Measurements from ENCODE around the gene HOXA7. TPM values are rescaled to one million over a fixed set of nuclear protein-coding genes. Genes with fewer than 3 reads are reported as not detected.

HOXA7 gene
- total RNA-seq, 1 experiment from 2014 or later: not detected

DNA sequence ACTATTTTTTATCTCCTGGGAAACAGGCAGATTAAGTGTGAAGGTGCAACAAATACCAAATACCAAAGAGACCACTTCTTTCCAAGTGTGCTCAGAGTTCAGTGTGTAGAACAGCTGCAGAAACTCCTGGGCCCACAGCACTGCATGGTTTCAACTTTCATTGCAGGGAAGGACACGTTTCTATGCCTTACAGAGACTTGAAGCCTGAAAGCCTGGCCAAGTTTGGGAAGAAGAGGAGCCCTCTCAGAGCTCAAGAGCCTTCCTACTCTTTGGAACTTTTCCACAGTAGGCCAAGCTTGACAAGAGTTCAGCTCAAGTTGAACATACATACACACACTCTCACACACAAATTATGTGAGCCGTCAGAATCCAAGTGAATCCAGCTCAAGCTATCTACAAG is 28.4 kb downstream of the HOXA7 start:
- Histone ChIP-seq H4K20me1 (ENCODE audit: insufficient read depth) (no peaks in the 10 kb centered on the region), H3K27ac (no peak overlapping the region), H3K9me3 (ENCODE audit: insufficient read depth, low read depth) (no peaks in the 10 kb centered on the region), H3K9me2 (ENCODE audit: insufficient read depth) (no peaks in the 10 kb centered on the region), H3K27me3 (ENCODE audit: insufficient read depth, low read depth) (no peaks in the 10 kb centered on the region), H3K36me3 (ENCODE audit: low read depth) (no peaks in the 10 kb centered on the region), H3F3A (ENCODE audit: insufficient read depth, low read depth) (0 out of 2 replicates have a peak, but pooled peaks cover 3% of the 10 kb centered on the region), H3K79me2 (ENCODE audit: low read depth) (no peaks in the 10 kb centered on the region), H3K4me3 (no peak overlapping the region), H2AFZ (no peak overlapping the region), H3K4me1 (replicated peaks; ENCODE audit: insufficient read depth) (peaks cover 9% of the 10 kb centered on the region; the same call in 1 of the 2 replicates), H3K4me2 (no peak overlapping the region; the same call in 1 of the 2 replicates)
- peak in 1 of 2 experiments; percentile 53 for DNase-seq
- POLR2A ChIA-PET (ENCODE audit: unreplicated experiment): no interaction called here
- CTCF ChIA-PET: interaction anchor here (0.6 kb wide), 1 partner anchor 446 kb away, joined by 3 read pairs; no protein-coding TSS in a partner anchor
- no TSS peak for BruUV-seq (replicated peaks)
- intact Hi-C loops (cut with micrococcal nuclease; ENCODE audit: unreplicated experiment): no loop called here
- TF ChIP-seq EZH2 (IDR thresholded peaks at IDR 0.05; ENCODE audit: low read depth): no peak
- TF ChIP-seq, protein P1, sequence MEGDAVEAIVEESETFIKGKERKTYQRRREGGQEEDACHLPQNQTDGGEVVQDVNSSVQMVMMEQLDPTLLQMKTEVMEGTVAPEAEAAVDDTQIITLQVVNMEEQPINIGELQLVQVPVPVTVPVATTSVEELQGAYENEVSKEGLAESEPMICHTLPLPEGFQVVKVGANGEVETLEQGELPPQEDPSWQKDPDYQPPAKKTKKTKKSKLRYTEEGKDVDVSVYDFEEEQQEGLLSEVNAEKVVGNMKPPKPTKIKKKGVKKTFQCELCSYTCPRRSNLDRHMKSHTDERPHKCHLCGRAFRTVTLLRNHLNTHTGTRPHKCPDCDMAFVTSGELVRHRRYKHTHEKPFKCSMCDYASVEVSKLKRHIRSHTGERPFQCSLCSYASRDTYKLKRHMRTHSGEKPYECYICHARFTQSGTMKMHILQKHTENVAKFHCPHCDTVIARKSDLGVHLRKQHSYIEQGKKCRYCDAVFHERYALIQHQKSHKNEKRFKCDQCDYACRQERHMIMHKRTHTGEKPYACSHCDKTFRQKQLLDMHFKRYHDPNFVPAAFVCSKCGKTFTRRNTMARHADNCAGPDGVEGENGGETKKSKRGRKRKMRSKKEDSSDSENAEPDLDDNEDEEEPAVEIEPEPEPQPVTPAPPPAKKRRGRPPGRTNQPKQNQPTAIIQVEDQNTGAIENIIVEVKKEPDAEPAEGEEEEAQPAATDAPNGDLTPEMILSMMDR (conservative IDR thresholded peaks at IDR 0.05): no peak

DNA sequence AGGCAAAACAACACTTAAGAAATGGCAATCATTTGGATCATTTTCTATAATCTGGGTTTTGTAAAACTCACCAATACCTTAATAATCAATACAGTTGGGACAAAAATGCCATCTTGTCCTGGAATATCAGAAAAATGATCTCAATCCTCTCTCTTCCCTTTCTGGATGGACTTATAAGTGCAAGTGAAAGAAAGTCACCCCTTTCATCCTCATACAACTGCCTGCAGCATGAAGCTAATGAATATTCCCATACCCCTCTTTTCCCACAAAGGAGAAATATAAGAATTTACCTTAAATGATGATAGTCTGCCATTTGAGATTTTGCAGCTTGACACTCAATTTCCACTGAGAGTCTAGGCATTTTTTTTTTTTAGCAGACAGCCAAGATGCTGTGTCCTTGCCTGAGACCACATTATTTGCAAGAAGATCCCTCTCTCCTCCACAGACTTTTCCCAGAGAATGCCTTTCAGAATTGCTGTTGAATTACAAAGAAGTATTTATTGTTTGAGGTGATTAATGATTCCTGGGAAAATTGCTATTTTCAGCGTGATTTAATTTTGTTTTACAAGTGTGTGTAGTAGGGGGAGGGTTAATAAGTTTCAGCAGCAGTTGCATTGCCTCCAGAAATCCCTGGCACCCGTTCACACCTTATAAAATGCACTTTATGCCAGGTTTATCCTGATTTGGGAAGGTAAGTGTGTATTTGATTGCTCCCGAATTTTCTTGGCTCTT is 29.7 kb downstream of the HOXA7 start:
- H3K79me2 ChIP-seq (ENCODE audit: low read depth): no peaks in the 10 kb centered on the region
- POLR2A ChIA-PET (ENCODE audit: unreplicated experiment): no interaction called here

DNA sequence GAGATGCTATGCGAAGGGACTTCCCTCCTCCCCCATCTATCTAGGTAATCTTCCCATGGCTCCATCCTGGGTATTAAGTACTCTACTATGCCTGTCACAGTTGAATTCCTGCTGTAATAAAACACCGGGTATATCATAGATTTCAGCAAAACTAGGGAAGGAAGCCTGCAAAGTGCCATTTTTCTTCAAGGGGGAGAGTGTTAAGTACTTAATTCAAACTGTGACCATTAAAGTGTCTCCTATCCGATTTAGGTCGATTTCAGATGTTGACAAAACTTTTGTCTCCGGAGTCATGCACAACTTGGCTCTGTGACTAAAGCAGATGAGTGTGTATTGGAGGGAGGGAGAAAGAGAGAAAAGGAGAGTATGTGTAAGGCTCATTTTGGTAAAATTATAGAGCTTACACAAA is 30.5 kb downstream of the HOXA7 start:
- POLR2A ChIA-PET (ENCODE audit: unreplicated experiment): no interaction called here
- H3K4me3 ChIP-seq: no peak overlapping the region
- H3K4me2 ChIP-seq: no peak overlapping the region
- H4K20me1 ChIP-seq (ENCODE audit: insufficient read depth): no peaks in the 10 kb centered on the region
- H3K9me2 ChIP-seq (ENCODE audit: insufficient read depth): no peaks in the 10 kb centered on the region
- BruUV-seq (replicated peaks): no TSS peak
- H3F3A ChIP-seq (ENCODE audit: insufficient read depth, low read depth): 0 out of 2 replicates have a peak, but pooled peaks cover 3% of the 10 kb centered on the region
- TF ChIP-seq, protein P1 (conservative IDR thresholded peaks at IDR 0.05): no peak
- TF ChIP-seq EZH2 (IDR thresholded peaks at IDR 0.05; ENCODE audit: low read depth): no peak
- peaks cover 9% of the 10 kb centered on the region; the same call in 1 of the 2 replicates for H3K4me1 ChIP-seq (replicated peaks; ENCODE audit: insufficient read depth)
- no peaks in the 10 kb centered on the region for H3K9me3 ChIP-seq (ENCODE audit: insufficient read depth, low read depth)
- no peak overlapping the region for H2AFZ ChIP-seq
- DNase-seq: no peak
- CTCF ChIA-PET: no interaction called here
- intact Hi-C loops (cut with micrococcal nuclease; ENCODE audit: unreplicated experiment): no loop called here
- H3K79me2 ChIP-seq (ENCODE audit: low read depth): no peaks in the 10 kb centered on the region
- H3K27me3 ChIP-seq (ENCODE audit: insufficient read depth, low read depth): no peaks in the 10 kb centered on the region
- H3K27ac ChIP-seq: no peak overlapping the region
- H3K36me3 ChIP-seq (ENCODE audit: low read depth): peaks cover 8% of the 10 kb centered on the region; the same call in 1 of the 2 replicates

More for the DNA sequence above, 29.7 kb downstream of the HOXA7 start:
- BruUV-seq (replicated peaks): no TSS peak
- Histone ChIP-seq H2AFZ (no peak overlapping the region), H3K9me2 (ENCODE audit: insufficient read depth) (no peaks in the 10 kb centered on the region), H4K20me1 (ENCODE audit: insufficient read depth) (no peaks in the 10 kb centered on the region), H3K4me3 (no peak overlapping the region), H3K27me3 (ENCODE audit: insufficient read depth, low read depth) (no peaks in the 10 kb centered on the region), H3K4me2 (no peak overlapping the region), H3K27ac (no peak overlapping the region), H3F3A (ENCODE audit: insufficient read depth, low read depth) (0 out of 2 replicates have a peak, but pooled peaks cover 3% of the 10 kb centered on the region), H3K4me1 (replicated peaks; ENCODE audit: insufficient read depth) (peaks cover 9% of the 10 kb centered on the region; the same call in 1 of the 2 replicates), H3K36me3 (ENCODE audit: low read depth) (peaks cover 8% of the 10 kb centered on the region; the same call in 1 of the 2 replicates), H3K9me3 (ENCODE audit: insufficient read depth, low read depth) (no peaks in the 10 kb centered on the region)
- TF ChIP-seq, protein P1 (conservative IDR thresholded peaks at IDR 0.05): no peak
- TF ChIP-seq EZH2 (IDR thresholded peaks at IDR 0.05; ENCODE audit: low read depth): no peak
- no peak for DNase-seq
- CTCF ChIA-PET: no interaction called here
- intact Hi-C loops (cut with micrococcal nuclease; ENCODE audit: unreplicated experiment): no loop called here
